ENCODE results near the gene RPS27L.

RPS27L gene

DNA sequence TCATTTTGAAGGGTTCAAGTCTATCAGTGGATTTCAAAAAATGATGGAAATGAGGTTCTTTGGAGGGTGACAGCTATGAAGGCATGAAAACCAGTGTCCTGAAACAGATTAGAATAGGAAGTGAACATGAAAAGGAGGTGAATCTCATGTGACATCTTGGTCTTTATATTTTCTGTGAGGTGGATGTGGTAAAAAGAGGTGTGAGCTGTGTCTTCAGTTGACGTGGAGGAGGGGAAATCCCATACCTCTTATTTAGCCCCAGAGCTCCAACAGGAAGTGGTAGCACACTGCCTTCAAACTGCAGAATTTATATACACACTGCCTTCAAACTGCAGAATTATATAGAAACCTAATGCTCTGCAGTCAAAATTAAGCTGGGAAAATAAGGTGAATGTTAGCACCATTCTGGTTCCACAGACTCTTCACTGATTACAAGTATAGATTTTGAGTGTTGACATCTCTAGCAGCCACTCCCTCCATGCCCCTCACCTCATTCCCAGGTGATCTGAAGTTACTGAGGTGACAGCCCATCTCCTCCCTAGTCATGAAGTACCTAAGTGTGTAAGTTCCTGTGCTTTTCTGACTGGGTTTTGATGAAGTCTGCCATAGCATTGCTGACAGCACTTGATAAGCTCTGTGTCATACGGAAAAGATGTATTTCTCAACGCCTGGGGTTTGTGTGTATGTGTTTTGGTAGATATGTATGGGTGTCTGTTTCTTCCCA lies 34.8 kb upstream of the RPS27L start:
- H3K4me2 ChIP-seq (ENCODE audit: low read length), result peak overlapping the region; percentile 98
- peaks cover 77% of the 10 kb centered on the region for H3K4me1 ChIP-seq (ENCODE audit: insufficient read depth, low read length, severe bottlenecking)
- peak overlapping the region; percentile 88 for H3K9ac ChIP-seq (ENCODE audit: low read length)
- no peaks in the 10 kb centered on the region for H3K9me3 ChIP-seq (ENCODE audit: low read length)
- H3K27ac ChIP-seq (ENCODE audit: low read depth, low read length, poor library complexity, severe bottlenecking), result peak overlapping the region; percentile 94
- no peaks in the 10 kb centered on the region for H4K20me1 ChIP-seq (ENCODE audit: insufficient read depth, low read length)
- peaks cover 12% of the 10 kb centered on the region for H3F3A ChIP-seq (ENCODE audit: insufficient read depth, low read length)
- H3K79me2 ChIP-seq (ENCODE audit: insufficient read depth, low read length), result peaks cover 56% of the 10 kb centered on the region
- no peaks in the 10 kb centered on the region for H3K27me3 ChIP-seq (ENCODE audit: insufficient read depth, low read length)
- H3K36me3 ChIP-seq (ENCODE audit: insufficient read depth, low read length), result no peaks in the 10 kb centered on the region
- H2AFZ ChIP-seq (ENCODE audit: low read length), result no peak overlapping the region
- TF ChIP-seq, protein P1, sequence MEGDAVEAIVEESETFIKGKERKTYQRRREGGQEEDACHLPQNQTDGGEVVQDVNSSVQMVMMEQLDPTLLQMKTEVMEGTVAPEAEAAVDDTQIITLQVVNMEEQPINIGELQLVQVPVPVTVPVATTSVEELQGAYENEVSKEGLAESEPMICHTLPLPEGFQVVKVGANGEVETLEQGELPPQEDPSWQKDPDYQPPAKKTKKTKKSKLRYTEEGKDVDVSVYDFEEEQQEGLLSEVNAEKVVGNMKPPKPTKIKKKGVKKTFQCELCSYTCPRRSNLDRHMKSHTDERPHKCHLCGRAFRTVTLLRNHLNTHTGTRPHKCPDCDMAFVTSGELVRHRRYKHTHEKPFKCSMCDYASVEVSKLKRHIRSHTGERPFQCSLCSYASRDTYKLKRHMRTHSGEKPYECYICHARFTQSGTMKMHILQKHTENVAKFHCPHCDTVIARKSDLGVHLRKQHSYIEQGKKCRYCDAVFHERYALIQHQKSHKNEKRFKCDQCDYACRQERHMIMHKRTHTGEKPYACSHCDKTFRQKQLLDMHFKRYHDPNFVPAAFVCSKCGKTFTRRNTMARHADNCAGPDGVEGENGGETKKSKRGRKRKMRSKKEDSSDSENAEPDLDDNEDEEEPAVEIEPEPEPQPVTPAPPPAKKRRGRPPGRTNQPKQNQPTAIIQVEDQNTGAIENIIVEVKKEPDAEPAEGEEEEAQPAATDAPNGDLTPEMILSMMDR (IDR thresholded peaks at IDR 0.05; ENCODE audit: low read length), result no peak
- TF ChIP-seq EZH2 (IDR thresholded peaks at IDR 0.05; ENCODE audit: borderline replicate concordance, low read length), result no peak
- no peaks in the 10 kb centered on the region for H3K9me2 ChIP-seq (ENCODE audit: low read depth, low read length)
- peak overlapping the region; percentile 88 for H3K4me3 ChIP-seq (ENCODE audit: low read depth, low read length, poor library complexity, severe bottlenecking)

DNA sequence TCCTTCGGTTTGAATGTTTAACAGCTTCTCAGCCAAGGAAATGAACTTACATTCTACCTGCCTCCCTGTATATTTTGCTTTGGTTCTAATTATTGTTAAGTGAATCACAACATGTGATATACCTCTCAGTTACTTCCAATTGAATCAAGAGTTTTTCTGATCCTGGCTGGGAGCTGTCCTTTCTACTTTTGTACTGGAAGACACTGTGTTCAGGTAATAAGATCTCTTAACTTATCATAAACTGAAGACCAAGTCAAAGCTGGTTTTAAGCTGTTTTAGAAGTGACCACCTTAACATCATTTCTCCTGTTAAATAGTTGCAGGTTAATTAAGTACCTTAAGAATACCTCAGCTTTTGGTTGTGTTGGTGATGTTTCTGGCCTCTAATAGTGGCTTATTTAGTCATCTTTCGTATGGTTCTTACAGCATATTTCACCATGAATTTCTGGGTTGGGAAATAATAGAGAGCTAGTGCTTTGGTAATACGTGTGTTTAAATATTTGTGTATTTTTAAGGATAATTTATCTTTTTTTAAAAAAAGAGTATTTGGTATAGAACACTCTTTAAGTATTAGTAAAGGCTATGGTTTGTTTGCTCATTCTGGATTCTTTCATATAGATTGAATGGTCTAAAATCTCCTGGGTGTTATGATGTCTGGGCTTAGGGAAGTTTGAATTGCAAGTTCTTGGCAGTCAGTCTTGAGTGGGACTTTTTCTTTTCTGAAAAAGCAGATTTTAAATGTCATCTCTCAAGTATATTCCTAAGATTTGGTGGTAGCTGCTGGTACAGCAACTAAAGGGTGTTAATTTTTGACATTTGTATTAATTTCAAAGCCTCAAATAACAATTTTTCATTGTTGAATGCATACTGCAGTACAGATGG lies 33.7 kb upstream of the RPS27L start:
- peak overlapping the region; percentile 88 for H3K4me3 ChIP-seq (ENCODE audit: low read depth, low read length, poor library complexity, severe bottlenecking)
- H3K27me3 ChIP-seq (ENCODE audit: insufficient read depth, low read length), result no peaks in the 10 kb centered on the region; the same call in 1 of the 2 replicates
- H3K9me2 ChIP-seq (ENCODE audit: low read depth, low read length), result no peaks in the 10 kb centered on the region
- H3K9me3 ChIP-seq (ENCODE audit: low read length), result no peaks in the 10 kb centered on the region
- peaks cover 12% of the 10 kb centered on the region for H3F3A ChIP-seq (ENCODE audit: insufficient read depth, low read length)
- TF ChIP-seq EZH2 (IDR thresholded peaks at IDR 0.05; ENCODE audit: borderline replicate concordance, low read length), result no peak
- TF ChIP-seq, protein P1 (IDR thresholded peaks at IDR 0.05; ENCODE audit: low read length), result no peak
- H3K9ac ChIP-seq (ENCODE audit: low read length), result peak overlapping the region; percentile 88
- H3K27ac ChIP-seq (ENCODE audit: low read depth, low read length, poor library complexity, severe bottlenecking), result peak overlapping the region; percentile 94
- peak overlapping the region; percentile 98 for H3K4me2 ChIP-seq (ENCODE audit: low read length)
- peaks cover 68% of the 10 kb centered on the region for H3K4me1 ChIP-seq (ENCODE audit: insufficient read depth, low read length, severe bottlenecking)
- H3K79me2 ChIP-seq (ENCODE audit: insufficient read depth, low read length), result peaks cover 46% of the 10 kb centered on the region
- no peaks in the 10 kb centered on the region for H4K20me1 ChIP-seq (ENCODE audit: insufficient read depth, low read length)
- H3K36me3 ChIP-seq (ENCODE audit: insufficient read depth, low read length), result no peaks in the 10 kb centered on the region
- H2AFZ ChIP-seq (ENCODE audit: low read length), result no peak overlapping the region

DNA sequence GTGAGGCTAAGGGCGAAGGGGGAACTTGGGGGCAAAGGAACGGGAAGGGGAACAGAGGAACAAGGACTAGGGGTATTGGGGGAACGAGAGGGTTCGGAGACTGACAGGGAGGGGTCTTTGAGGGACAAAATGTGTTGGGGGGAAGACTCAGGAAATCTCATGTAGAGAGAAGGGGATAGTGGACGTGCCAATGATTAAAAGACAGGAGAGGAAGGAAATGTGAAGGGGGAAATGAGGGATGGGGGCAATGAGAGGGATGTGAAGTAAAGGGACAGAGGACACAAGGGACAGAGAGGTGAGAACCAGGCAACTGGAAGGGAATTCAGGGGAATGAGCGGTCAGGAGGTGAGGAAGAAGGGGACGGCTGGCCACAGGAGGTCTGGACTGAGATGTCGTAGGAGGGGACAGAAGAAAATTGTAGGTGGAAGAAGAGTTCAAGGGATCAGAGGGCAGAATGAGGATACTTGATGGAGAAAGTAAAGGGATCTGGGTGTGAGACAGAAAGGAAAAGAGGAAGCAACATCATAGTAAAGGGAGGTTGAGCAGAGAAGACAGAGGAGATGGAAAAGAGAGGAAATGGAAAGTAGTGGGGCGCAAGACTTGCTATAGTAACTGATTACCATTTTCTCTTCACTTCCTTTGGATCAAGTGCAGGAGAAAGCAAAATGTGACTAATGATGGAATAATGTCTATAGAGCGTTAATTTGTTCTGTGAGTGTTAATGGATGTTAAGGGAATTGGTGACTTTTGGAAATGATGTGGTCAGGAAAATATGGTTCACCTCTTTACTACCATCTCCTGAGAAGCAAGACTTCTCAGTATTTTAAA lies 32.9 kb upstream of the RPS27L start:
- peak overlapping the region; percentile 88 for H3K4me3 ChIP-seq (ENCODE audit: low read depth, low read length, poor library complexity, severe bottlenecking)
- no peaks in the 10 kb centered on the region for H3K9me2 ChIP-seq (ENCODE audit: low read depth, low read length)
- peak overlapping the region; percentile 98 for H3K4me2 ChIP-seq (ENCODE audit: low read length)
- peaks cover 60% of the 10 kb centered on the region for H3K4me1 ChIP-seq (ENCODE audit: insufficient read depth, low read length, severe bottlenecking)
- peaks cover 38% of the 10 kb centered on the region for H3K79me2 ChIP-seq (ENCODE audit: insufficient read depth, low read length)
- H3K9ac ChIP-seq (ENCODE audit: low read length), result peak overlapping the region; percentile 88
- H4K20me1 ChIP-seq (ENCODE audit: insufficient read depth, low read length), result no peaks in the 10 kb centered on the region
- peak overlapping the region; percentile 94 for H3K27ac ChIP-seq (ENCODE audit: low read depth, low read length, poor library complexity, severe bottlenecking)
- no peaks in the 10 kb centered on the region; the same call in 1 of the 2 replicates for H3K27me3 ChIP-seq (ENCODE audit: insufficient read depth, low read length)
- no peaks in the 10 kb centered on the region for H3K36me3 ChIP-seq (ENCODE audit: insufficient read depth, low read length)
- TF ChIP-seq EZH2 (IDR thresholded peaks at IDR 0.05; ENCODE audit: borderline replicate concordance, low read length), result no peak
- TF ChIP-seq, protein P1 (IDR thresholded peaks at IDR 0.05; ENCODE audit: low read length), result no peak
- peaks cover 12% of the 10 kb centered on the region for H3F3A ChIP-seq (ENCODE audit: insufficient read depth, low read length)
- H2AFZ ChIP-seq (ENCODE audit: low read length), result no peak overlapping the region
- H3K9me3 ChIP-seq (ENCODE audit: low read length), result no peaks in the 10 kb centered on the region
